ENCODE data around the gene PRSS22. TPM values are rescaled to one million over a fixed set of nuclear protein-coding genes. Genes with fewer than 3 reads are reported as not detected.

PRSS22 gene
- polyA plus RNA-seq, 10 donors = 0.83 to 0.94 TPM; not detected in 8

DNA sequence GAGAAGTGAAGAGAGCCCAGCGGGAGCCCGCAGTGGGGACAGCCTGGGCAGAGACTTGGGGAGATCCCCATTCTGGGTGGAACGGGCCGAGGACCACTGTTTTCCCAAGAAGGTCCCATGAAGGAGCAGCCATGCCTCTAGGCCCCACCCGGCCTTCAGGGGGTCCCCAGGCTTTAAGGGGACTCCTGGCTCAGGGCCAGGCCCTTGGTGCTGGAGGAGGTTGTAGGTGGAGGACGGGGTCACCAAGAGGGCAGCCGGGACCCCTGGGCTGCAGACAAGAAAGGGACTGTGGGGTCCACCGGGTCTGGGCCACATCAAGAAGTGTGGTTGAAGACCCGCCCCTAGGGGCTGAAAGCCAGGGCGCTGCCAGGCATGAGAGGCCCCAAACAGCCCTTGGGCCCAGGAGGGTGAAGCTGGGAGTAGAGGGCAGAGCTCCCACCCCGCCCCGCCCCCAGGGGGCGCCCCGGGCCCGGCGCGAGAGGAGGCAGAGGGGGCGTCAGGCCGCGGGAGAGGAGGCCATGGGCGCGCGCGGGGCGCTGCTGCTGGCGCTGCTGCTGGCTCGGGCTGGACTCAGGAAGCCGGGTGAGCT lies 41.1 kb downstream of the PRSS22 start, which contains the start of gene PRSS21:
TSS of gene PRSS21 (plus strand) at position 487 of the 589 bp plus-strand sequence. CDS start at position 519, 32 bp downstream.
- DNase-seq = no peak

GRCh38 chr16:2815299-2815771 lies 42.6 kb downstream of the PRSS22 start:
- DNase-seq = no peak

DNA sequence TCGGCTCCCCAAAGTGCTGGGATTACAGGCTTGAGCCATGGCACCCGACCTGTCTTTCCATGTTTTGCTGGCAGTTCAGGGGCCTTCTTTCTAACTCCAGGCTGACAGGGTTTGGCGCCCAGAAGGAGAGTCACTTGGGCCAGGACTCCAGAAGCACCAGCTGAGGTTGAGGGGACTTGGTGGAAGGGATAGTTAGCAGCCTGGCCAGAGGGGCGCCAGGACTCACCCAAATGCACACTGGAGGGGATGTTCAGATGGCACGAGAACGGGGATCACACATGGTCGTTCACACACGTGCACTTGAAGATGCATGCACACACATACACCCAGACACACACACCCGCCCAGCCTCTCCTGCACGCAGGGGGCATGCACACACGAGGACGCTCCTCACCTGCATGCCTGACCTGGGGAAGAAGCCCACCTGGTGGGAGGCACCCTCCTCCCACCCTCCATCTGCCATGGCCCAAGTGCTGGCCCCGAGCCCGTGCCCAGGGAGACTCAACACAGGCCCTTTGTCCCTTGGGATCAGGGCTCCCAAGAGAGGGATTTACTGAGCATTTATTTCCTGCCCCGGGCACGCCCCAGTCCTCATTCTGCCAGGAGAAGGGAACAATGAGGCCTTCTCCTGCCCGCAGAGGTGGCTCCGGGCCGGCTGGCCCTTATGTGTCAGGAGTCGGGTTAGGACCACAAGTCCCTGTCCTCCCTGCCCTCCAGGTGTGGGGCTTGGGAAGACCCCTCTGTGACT lies 43.2 kb downstream of the PRSS22 start:
- DNase-seq = no peak

GRCh38 chr16:2813771-2814221 lies 44.2 kb downstream of the PRSS22 start:
- DNase-seq = no peak

- no peak for DNase-seq
These were observed 46.1 kb downstream of the PRSS22 start for GRCh38 chr16:2811703-2812471.

- DNase-seq = no peak
These were observed 47.3 kb downstream of the PRSS22 start for GRCh38 chr16:2810651-2811050.

DNA sequence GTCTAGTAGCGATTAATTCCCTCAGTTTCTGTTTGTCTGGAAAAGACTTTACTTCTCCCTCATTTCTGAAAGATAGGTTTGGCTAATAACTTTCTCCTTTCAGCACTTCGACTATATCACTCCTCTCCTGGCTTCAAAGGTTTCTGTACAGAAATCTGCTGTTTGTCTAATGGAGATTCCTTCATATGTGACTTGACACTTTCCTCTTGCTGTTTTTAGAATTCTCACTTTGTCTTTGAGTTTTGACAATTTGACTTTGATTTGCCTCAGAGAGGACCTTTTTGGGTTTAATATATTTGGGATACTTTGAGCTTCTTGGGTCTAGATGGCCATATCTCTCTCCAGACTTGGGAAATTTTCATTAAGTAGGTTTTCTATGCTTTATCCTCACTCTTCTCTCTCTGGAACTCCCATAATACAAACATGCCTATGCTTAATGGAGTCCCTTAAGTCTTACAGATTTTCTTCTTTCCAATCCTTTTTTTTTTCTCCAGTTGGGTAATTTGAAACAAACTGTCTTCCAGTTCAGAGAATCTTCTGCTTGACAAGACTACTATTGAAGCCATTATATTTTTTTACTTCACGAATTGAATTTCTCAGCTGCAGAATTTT lies 48.7 kb downstream of the PRSS22 start:
- DNase-seq = no peak

DNA sequence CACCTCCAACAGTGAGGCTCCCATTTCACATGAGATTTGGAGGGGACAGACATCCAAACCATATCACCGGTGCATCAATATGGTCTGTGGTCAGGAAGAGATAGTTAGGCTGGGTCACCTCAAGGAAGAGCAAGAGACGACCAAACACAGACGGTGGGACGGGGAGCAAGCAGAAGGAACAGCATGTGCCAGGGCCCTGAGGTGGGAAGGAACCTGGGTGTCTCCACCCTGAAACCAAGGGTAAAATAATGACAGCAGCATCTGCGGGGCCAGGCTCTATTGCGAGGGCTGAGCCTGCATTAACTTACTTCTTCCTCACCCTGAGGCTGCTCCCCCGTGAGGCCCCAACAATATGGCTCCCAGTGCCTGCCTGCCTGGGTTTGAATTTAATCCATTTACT lies 49.8 kb downstream of the PRSS22 start:
- DNase-seq = no peak

- no peak for DNase-seq
These were observed 51.7 kb downstream of the PRSS22 start for GRCh38 chr16:2806286-2806685.

GRCh38 chr16:2804728-2805127 lies 53.2 kb downstream of the PRSS22 start:
- no peak for DNase-seq

- no peak for DNase-seq
These were observed 54.3 kb downstream of the PRSS22 start for GRCh38 chr16:2803545-2804195.

Other genes with a start within 250 kb of the PRSS22 start
- gene KCTD5, start 175.6 kb downstream of the PRSS22 start, polyA plus RNA-seq (ENCODE audit: insufficient read length in 10 of 10) = 10 to 100 TPM; 18.5 to 22.9 (median 20.6) TPM
- 1 to 10 TPM in 6 of 10 donors, under 1 TPM in 4; 0.86 to 1.6 (median 1.2) TPM for gene PRSS27, start 137.9 kb downstream of the PRSS22 start, polyA plus RNA-seq (ENCODE audit: insufficient read length in 10 of 10)
- 100 to 1,000 TPM; 351 to 593 (median 450) TPM for gene SRRM2, start 105.5 kb downstream of the PRSS22 start, polyA plus RNA-seq (ENCODE audit: insufficient read length in 10 of 10)
- gene ELOB, start 80.9 kb downstream of the PRSS22 start, polyA plus RNA-seq (ENCODE audit: insufficient read length in 10 of 10) = 100 to 1,000 TPM; 126 to 207 (median 146) TPM
- gene PRSS33, start 70.6 kb downstream of the PRSS22 start, polyA plus RNA-seq (ENCODE audit: insufficient read length in 10 of 10) = not detected
- gene PRSS41, start 59.7 kb downstream of the PRSS22 start, polyA plus RNA-seq (ENCODE audit: insufficient read length in 10 of 10) = not detected
- under 1 TPM in 3 of 10 donors, not detected in 7; 0.24 to 0.53 (median 0.31) TPM for gene PRSS21, start 40.9 kb downstream of the PRSS22 start, polyA plus RNA-seq (ENCODE audit: insufficient read length in 10 of 10)
- under 1 TPM in 9 of 10 donors, not detected in 1; 0.24 to 0.90 (median 0.56) TPM for gene ZG16B, start 27.9 kb downstream of the PRSS22 start, polyA plus RNA-seq (ENCODE audit: insufficient read length in 10 of 10)
- 10 to 100 TPM; 10.4 to 20.2 (median 15.5) TPM for gene FLYWCH2, start 25.0 kb upstream of the PRSS22 start, polyA plus RNA-seq (ENCODE audit: insufficient read length in 10 of 10)
- 10 to 100 TPM; 10.7 to 25.3 (median 17.2) TPM for gene FLYWCH1, start 53.8 kb upstream of the PRSS22 start, polyA plus RNA-seq (ENCODE audit: insufficient read length in 10 of 10)
- 10 to 100 TPM in 2 of 10 donors, 1 to 10 TPM in 8; 1.7 to 27.6 (median 5.6) TPM for gene KREMEN2, start 106.1 kb upstream of the PRSS22 start, polyA plus RNA-seq (ENCODE audit: insufficient read length in 10 of 10)
- 10 to 100 TPM in 1 of 10 donors, 1 to 10 TPM in 9; 4.9 to 13.2 (median 7.2) TPM for gene PAQR4, start 111.2 kb upstream of the PRSS22 start, polyA plus RNA-seq (ENCODE audit: insufficient read length in 10 of 10)
- gene PKMYT1, start 122.3 kb upstream of the PRSS22 start, polyA plus RNA-seq (ENCODE audit: insufficient read length in 10 of 10) = 10 to 100 TPM in 4 of 10 donors, 1 to 10 TPM in 6; 5.8 to 23.0 (median 9.5) TPM
- 1 to 10 TPM in 7 of 10 donors, under 1 TPM in 3; 0.45 to 2.6 (median 1.3) TPM for gene CLDN9, start 154.8 kb upstream of the PRSS22 start, polyA plus RNA-seq (ENCODE audit: insufficient read length in 10 of 10)
- 1 to 10 TPM in 2 of 10 donors, under 1 TPM in 7, not detected in 1; 0.16 to 6.3 (median 0.31) TPM for gene CLDN6, start 160.0 kb upstream of the PRSS22 start, polyA plus RNA-seq (ENCODE audit: insufficient read length in 10 of 10)
- 10 to 100 TPM; 21.3 to 91.8 (median 36.6) TPM for gene TNFRSF12A, start 162.2 kb upstream of the PRSS22 start, polyA plus RNA-seq (ENCODE audit: insufficient read length in 10 of 10)
- gene HCFC1R1, start 165.8 kb upstream of the PRSS22 start, polyA plus RNA-seq (ENCODE audit: insufficient read length in 10 of 10) = 100 to 1,000 TPM in 8 of 10 donors, 10 to 100 TPM in 2; 68.2 to 157 (median 121) TPM
- 10 to 100 TPM; 15.9 to 26.9 (median 19.8) TPM for gene THOC6, start 165.9 kb upstream of the PRSS22 start, polyA plus RNA-seq (ENCODE audit: insufficient read length in 10 of 10)
- under 1 TPM in 6 of 10 donors, not detected in 4; 0.07 to 0.82 (median 0.11) TPM for gene BICDL2, start 178.8 kb upstream of the PRSS22 start, polyA plus RNA-seq (ENCODE audit: insufficient read length in 10 of 10)
- gene MMP25, start 188.4 kb upstream of the PRSS22 start, polyA plus RNA-seq (ENCODE audit: insufficient read length in 10 of 10) = 1 to 10 TPM; 1.1 to 3.0 (median 1.8) TPM
- 100 to 1,000 TPM in 6 of 10 donors, 10 to 100 TPM in 4; 43.8 to 181 (median 123) TPM for gene IL32, start 207.5 kb upstream of the PRSS22 start, polyA plus RNA-seq (ENCODE audit: insufficient read length in 10 of 10)
- under 1 TPM in 8 of 10 donors, not detected in 2; 0.13 to 0.53 (median 0.20) TPM for gene ZSCAN10, start 241.1 kb upstream of the PRSS22 start, polyA plus RNA-seq (ENCODE audit: insufficient read length in 10 of 10)